Stomach smooth muscle (tissue), 2 donors: Measurements from ENCODE around the gene SOX30.

Experiments used
- H3K27ac ChIP-seq: one replicate; pipeline ENCODE4 v1.7.0; 2013; ENCODE audit warnings: mild to moderate bottlenecking, low read length, inconsistent platforms
- H3K27me3 ChIP-seq, 2 donors: one replicate each; pipeline ENCODE4 v1.7.0; 2013; ENCODE audit warnings: low read length in 2 of 2; ENCODE audit not compliant: insufficient read depth in 2 of 2, control insufficient read depth in 1 of 2
- H3K36me3 ChIP-seq, 2 donors: one replicate each; pipeline ENCODE4 v1.7.0; 2013; ENCODE audit warnings: low read length in 2 of 2; ENCODE audit not compliant: control insufficient read depth in 2 of 2, insufficient read depth in 2 of 2
- H3K4me1 ChIP-seq: one replicate; pipeline ENCODE4 v1.7.0; 2013; ENCODE audit warnings: low read length; ENCODE audit not compliant: control insufficient read depth, insufficient read depth
- H3K4me3 ChIP-seq, 2 donors: one replicate each; pipeline ENCODE4 v1.7.0; 2013; ENCODE audit warnings: low read length in 2 of 2
- H3K9ac ChIP-seq, 2 donors: one replicate each; pipeline ENCODE4 v1.7.0; 2013; ENCODE audit warnings: low read length in 2 of 2, mild to moderate bottlenecking in 1 of 2
- H3K9me3 ChIP-seq, 2 donors: one replicate each; pipeline ENCODE4 v1.7.0; 2013; ENCODE audit warnings: low read length in 2 of 2; ENCODE audit not compliant: control insufficient read depth in 2 of 2
- donor health status: healthy.
- donor health status: Pancreatic carcinoma.

Gene SOX30

GRCh38 chr5:157624144-157624543 lies 28.1 kb downstream of the SOX30 start:
- H3K4me3 ChIP-seq, result no peak overlapping the region
- H3K4me1 ChIP-seq, result no peaks in the 10 kb centered on the region
- no peaks in the 10 kb centered on the region for H3K9me3 ChIP-seq
- no peak overlapping the region for H3K9ac ChIP-seq
- H3K27ac ChIP-seq, result no peak overlapping the region
- H3K27me3 ChIP-seq, result no peaks in the 10 kb centered on the region
- no peaks in the 10 kb centered on the region for H3K36me3 ChIP-seq

GRCh38 chr5:157620776-157621175 lies 31.5 kb downstream of the SOX30 start:
- no peaks in the 10 kb centered on the region for H3K27me3 ChIP-seq
- no peak overlapping the region for H3K27ac ChIP-seq
- no peaks in the 10 kb centered on the region for H3K4me1 ChIP-seq
- H3K9ac ChIP-seq, result no peak overlapping the region
- no peaks in the 10 kb centered on the region for H3K36me3 ChIP-seq
- H3K4me3 ChIP-seq, result no peak overlapping the region
- H3K9me3 ChIP-seq, result no peaks in the 10 kb centered on the region

GRCh38 chr5:157618191-157618765 lies 34.0 kb downstream of the SOX30 start:
- Histone ChIP-seq H3K4me3 (no peak overlapping the region), H3K9ac (no peak overlapping the region), H3K4me1 (no peaks in the 10 kb centered on the region), H3K27me3 (no peaks in the 10 kb centered on the region), H3K27ac (no peak overlapping the region), H3K9me3 (no peaks in the 10 kb centered on the region), H3K36me3 (no peaks in the 10 kb centered on the region)

- Histone ChIP-seq H3K36me3 (no peaks in the 10 kb centered on the region), H3K9me3 (no peaks in the 10 kb centered on the region), H3K4me3 (no peak overlapping the region), H3K27ac (no peak overlapping the region), H3K27me3 (no peaks in the 10 kb centered on the region), H3K9ac (no peak overlapping the region), H3K4me1 (peaks cover 10% of the 10 kb centered on the region)
Observed at GRCh38 chr5:157616785-157617184, 35.5 kb downstream of the SOX30 start.

- no peaks in the 10 kb centered on the region for H3K27me3 ChIP-seq
- no peak overlapping the region for H3K9ac ChIP-seq
- no peak overlapping the region for H3K27ac ChIP-seq
- H3K36me3 ChIP-seq, result no peaks in the 10 kb centered on the region
- no peak overlapping the region for H3K4me3 ChIP-seq
- H3K9me3 ChIP-seq, result no peaks in the 10 kb centered on the region
- H3K4me1 ChIP-seq, result peaks cover 12% of the 10 kb centered on the region
Observed at GRCh38 chr5:157613385-157614245, 38.6 kb downstream of the SOX30 start.

GRCh38 chr5:157612581-157612980 lies 39.7 kb downstream of the SOX30 start:
- no peaks in the 10 kb centered on the region for H3K36me3 ChIP-seq
- no peak overlapping the region for H3K4me3 ChIP-seq
- peak overlapping the region; percentile 19 for H3K27ac ChIP-seq

GRCh38 chr5:157611571-157612476 lies 40.4 kb downstream of the SOX30 start:
- H3K9me3 ChIP-seq, result no peaks in the 10 kb centered on the region
- peak overlapping the region; percentile 19 for H3K27ac ChIP-seq
- no peak overlapping the region for H3K4me3 ChIP-seq
- H3K4me1 ChIP-seq, result peaks cover 12% of the 10 kb centered on the region
- H3K36me3 ChIP-seq, result no peaks in the 10 kb centered on the region
- H3K9ac ChIP-seq, result no peak overlapping the region
- H3K27me3 ChIP-seq, result no peaks in the 10 kb centered on the region

More at GRCh38 chr5:157612581-157612980, 39.7 kb downstream of the SOX30 start:
- H3K27me3 ChIP-seq, result no peaks in the 10 kb centered on the region
- peaks cover 12% of the 10 kb centered on the region for H3K4me1 ChIP-seq
- no peaks in the 10 kb centered on the region for H3K9me3 ChIP-seq
- no peak overlapping the region for H3K9ac ChIP-seq

GRCh38 chr5:157610990-157611389 lies 41.2 kb downstream of the SOX30 start:
- no peaks in the 10 kb centered on the region for H3K27me3 ChIP-seq
- H3K9me3 ChIP-seq, result no peaks in the 10 kb centered on the region
- H3K4me3 ChIP-seq, result no peak overlapping the region
- H3K36me3 ChIP-seq, result no peaks in the 10 kb centered on the region
- peaks cover 12% of the 10 kb centered on the region for H3K4me1 ChIP-seq
- no peak overlapping the region for H3K9ac ChIP-seq
- H3K27ac ChIP-seq, result no peak overlapping the region

- no peak overlapping the region for H3K4me3 ChIP-seq
- no peaks in the 10 kb centered on the region for H3K9me3 ChIP-seq
- H3K4me1 ChIP-seq, result peaks cover 12% of the 10 kb centered on the region
- H3K36me3 ChIP-seq, result no peaks in the 10 kb centered on the region
- no peak overlapping the region for H3K27ac ChIP-seq
- H3K9ac ChIP-seq, result no peak overlapping the region
- H3K27me3 ChIP-seq, result no peaks in the 10 kb centered on the region
Observed at GRCh38 chr5:157608972-157609565, 43.2 kb downstream of the SOX30 start.

- Histone ChIP-seq H3K27me3 (no peaks in the 10 kb centered on the region), H3K36me3 (no peaks in the 10 kb centered on the region), H3K27ac (no peak overlapping the region), H3K9ac (no peak overlapping the region), H3K9me3 (no peaks in the 10 kb centered on the region), H3K4me3 (no peak overlapping the region), H3K4me1 (peaks cover 10% of the 10 kb centered on the region)
Observed at GRCh38 chr5:157607371-157608161, 44.7 kb downstream of the SOX30 start.
